Lower lobe of right lung (tissue), 2 donors: ENCODE data around the gene PTPN14. TPM values are rescaled to one million over a fixed set of nuclear protein-coding genes. Genes with fewer than 3 reads are reported as not detected.
A peak's percentile ranks its signal among the peaks of the same experiment; 100 is the strongest.

Experiments used
- ATAC-seq, 2 donors: fragments of 200-7000 bp; cut with Tn5 transposase; one replicate each; pipeline ENCODE4 v1.9.1; 2020 to 2022; ENCODE audit warnings: mild to moderate bottlenecking in 2 of 2, moderate library complexity in 2 of 2
- DNase-seq: peaks from one replicate; pipeline ENCODE4 v3.0.0-alpha.2; 2020
- H3K27ac ChIP-seq: fragments of 200-600 bp; one replicate; pipeline ENCODE4 v1.8.0; 2022
- H3K27me3 ChIP-seq: fragments of 200-600 bp; one replicate; pipeline ENCODE4 v1.8.0; 2022; ENCODE audit warnings: low read depth
- H3K36me3 ChIP-seq: fragments of 200-600 bp; one replicate; pipeline ENCODE4 v1.8.0; 2022; ENCODE audit warnings: mild to moderate bottlenecking
- H3K4me1 ChIP-seq: fragments of 200-600 bp; one replicate; pipeline ENCODE4 v1.8.0; 2022
- H3K4me3 ChIP-seq: fragments of 200-600 bp; one replicate; pipeline ENCODE4 v1.8.0; 2022; ENCODE audit warnings: mild to moderate bottlenecking
- H3K9me3 ChIP-seq: fragments of 200-600 bp; one replicate; pipeline ENCODE4 v1.8.0; 2022
- CTCF ChIP-seq: fragments of 200-600 bp; IDR thresholded peaks from one replicate; pipeline ENCODE4 v1.8.0; 2022; ENCODE audit warnings: antibody characterized with exemption, mild to moderate bottlenecking
- intact Hi-C: fragments of 100-400 bp; cut with DNase I; formaldehyde crosslinking; loops from one replicate; pipeline ENCODE4 v1.11.0; 2022
- total RNA-seq: library from RNA; stranded (reverse); fragmentation: NEBNext Ultra II Directional; extraction: Animal tissue kit (Norgen Biotek cat#: 25700); gene quantifications from one replicate; pipeline ENCODE4 v1.2.1, GENCODE V29; 2021
- donor health status: DM: no; HTN: yes; CAD: no; lungs with severe emphysema.

PTPN14 gene
- total RNA-seq, 1 donor from 2014 or later, result 34.1 TPM

- Histone ChIP-seq H3K27ac (no peak overlapping the region), H3K9me3 (no peaks in the 10 kb centered on the region), H3K4me1 (peaks cover 35% of the 10 kb centered on the region), H3K27me3 (no peaks in the 10 kb centered on the region), H3K36me3 (no peaks in the 10 kb centered on the region), H3K4me3 (no peak overlapping the region)
- ATAC-seq, result no peak
- intact Hi-C loops, result no loop called here
- no peak for DNase-seq
- no peak for TF ChIP-seq CTCF
These were observed 12.9 kb downstream of the PTPN14 start for GRCh38 chr1:214538496-214538895.

DNA sequence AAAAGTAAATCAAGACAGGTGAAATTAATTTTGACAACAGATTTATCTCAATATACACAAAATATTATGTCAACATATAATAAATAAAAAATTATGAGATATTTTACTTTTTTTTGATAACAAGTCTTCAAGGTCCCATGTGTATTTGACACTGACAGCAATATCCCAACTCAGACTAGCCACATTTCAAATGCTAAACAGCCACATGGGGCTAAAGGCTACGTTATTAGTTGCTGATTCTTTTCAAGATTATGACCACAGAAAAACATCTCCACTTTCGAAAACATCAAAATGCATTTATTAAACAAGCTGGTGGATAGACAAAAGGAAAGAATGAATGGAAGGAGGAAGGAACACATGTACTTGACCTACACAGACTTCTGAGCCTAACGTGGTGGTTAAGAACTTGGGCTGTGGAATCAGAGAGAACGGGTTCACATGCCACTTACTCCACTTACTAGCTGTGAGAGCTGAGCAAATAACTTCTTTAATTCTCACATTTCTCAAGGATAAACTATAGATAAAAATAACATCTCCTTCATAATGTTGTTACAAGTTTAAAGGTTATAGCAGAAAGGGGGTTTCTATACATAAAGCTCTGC is 13.4 kb downstream of the PTPN14 start:
- H3K4me3 ChIP-seq, result no peak overlapping the region
- DNase-seq, result no peak
- intact Hi-C loops, result no loop called here
- peak in 1 of 2 donors; percentile 62 for ATAC-seq
- no peaks in the 10 kb centered on the region for H3K27me3 ChIP-seq
- no peak overlapping the region for H3K27ac ChIP-seq
- H3K4me1 ChIP-seq, result peaks cover 35% of the 10 kb centered on the region
- TF ChIP-seq CTCF, result no peak
- H3K9me3 ChIP-seq, result no peaks in the 10 kb centered on the region
- H3K36me3 ChIP-seq, result no peaks in the 10 kb centered on the region

GRCh38 chr1:214537219-214537618 is 14.2 kb downstream of the PTPN14 start:
- H3K27me3 ChIP-seq, result no peaks in the 10 kb centered on the region
- no peak for DNase-seq
- intact Hi-C loops, result no loop called here
- peaks cover 32% of the 10 kb centered on the region for H3K4me1 ChIP-seq
- H3K4me3 ChIP-seq, result no peak overlapping the region
- no peak overlapping the region for H3K27ac ChIP-seq
- H3K36me3 ChIP-seq, result no peaks in the 10 kb centered on the region
- no peak for TF ChIP-seq CTCF
- ATAC-seq, result peak in 1 of 2 donors; percentile 33
- H3K9me3 ChIP-seq, result no peaks in the 10 kb centered on the region

GRCh38 chr1:214532070-214532469 is 19.3 kb downstream of the PTPN14 start:
- intact Hi-C loops, result no loop called here
- H3K27ac ChIP-seq, result no peak overlapping the region
- no peak for TF ChIP-seq CTCF
- H3K36me3 ChIP-seq, result no peaks in the 10 kb centered on the region
- no peak for ATAC-seq
- H3K4me1 ChIP-seq, result no peaks in the 10 kb centered on the region
- no peaks in the 10 kb centered on the region for H3K27me3 ChIP-seq
- DNase-seq, result no peak
- no peaks in the 10 kb centered on the region for H3K9me3 ChIP-seq
- H3K4me3 ChIP-seq, result no peak overlapping the region

DNA sequence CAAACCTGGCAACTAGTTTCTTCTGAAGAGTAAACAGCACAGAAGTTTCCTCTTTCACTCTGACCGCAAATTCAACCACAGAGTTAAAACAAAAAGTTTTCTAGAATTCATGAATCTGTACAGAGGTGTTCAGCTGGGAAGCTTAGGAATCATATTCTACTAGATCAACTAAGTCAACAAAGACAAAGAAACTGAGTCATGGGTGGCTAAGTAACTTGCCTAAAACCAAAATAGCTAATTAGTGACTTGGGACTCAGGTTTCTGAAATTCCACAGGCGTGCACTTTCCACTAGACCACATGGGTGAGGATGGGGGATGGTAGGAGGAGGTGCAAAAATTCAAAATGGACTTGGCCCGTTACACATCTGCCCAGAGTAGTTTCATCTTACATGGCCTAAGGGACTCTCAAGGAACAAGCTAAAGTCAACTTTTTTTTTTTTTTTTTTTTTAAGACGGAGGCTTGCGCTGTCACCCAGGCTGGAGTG is 25.8 kb downstream of the PTPN14 start:
- H3K9me3 ChIP-seq, result no peaks in the 10 kb centered on the region
- H3K27ac ChIP-seq, result no peak overlapping the region
- no peaks in the 10 kb centered on the region for H3K36me3 ChIP-seq
- no peak for TF ChIP-seq CTCF
- no peak overlapping the region for H3K4me3 ChIP-seq
- H3K4me1 ChIP-seq, result no peaks in the 10 kb centered on the region
- no peaks in the 10 kb centered on the region for H3K27me3 ChIP-seq
- no peak for ATAC-seq
- no peak for DNase-seq
- intact Hi-C loops, result no loop called here
